OCI-LY7 (cell line): ENCODE data around the gene EML6. TPM values are rescaled to one million over a fixed set of nuclear protein-coding genes. Genes with fewer than 3 reads are reported as not detected.

Experiments used
- BruUV-seq: library from RNA; stranded (reverse); fragments of 400-500 nt; replicated peaks from 2 replicates; lab custom pipeline; 2021; lab: Mats Ljungman, UMichigan
- CTCF ChIA-PET: fragments of 300-600 bp; sonication (Branson Sonifier 250); formaldehyde crosslinking; loops from one replicate; lab custom pipeline; 2022; ENCODE audit warnings: antibody characterized with exemption; ENCODE audit not compliant: unreplicated experiment; lab: Charles Lee
- POLR2A ChIA-PET: fragments of 300-600 bp; sonication (Branson Sonifier 250); formaldehyde crosslinking; loops from one replicate; lab custom pipeline; 2022; ENCODE audit warnings: antibody characterized with exemption; lab: Charles Lee
- DNase-seq: peaks from one replicate; pipeline ENCODE4 v3.0.0-alpha.2; 2015; ENCODE audit warnings: low spot score
- H2AFZ ChIP-seq: fragments of 200-600 bp; sonication (generic), shearing (Covaris generic); 2 replicates; pipeline ENCODE4 v1.6.1; 2014; ENCODE audit warnings: mild to moderate bottlenecking, antibody characterized with exemption, low read length, moderate library complexity
- H3K27ac ChIP-seq: fragments of 200-600 bp; sonication (generic); 2 replicates; pipeline ENCODE4 v1.5.1; 2014; ENCODE audit warnings: mixed run types, low read depth, mild to moderate bottlenecking, moderate library complexity, low read length, inconsistent platforms; ENCODE audit not compliant: poor library complexity, severe bottlenecking
- H3K36me3 ChIP-seq: fragments of 200-600 bp; sonication (generic); 2 replicates; pipeline ENCODE4 v1.6.1; 2014; ENCODE audit warnings: mild to moderate bottlenecking, antibody characterized with exemption, low read length, moderate library complexity, mixed read lengths; ENCODE audit not compliant: insufficient read depth
- H3K4me1 ChIP-seq: fragments of 200-600 bp; sonication (generic); 2 replicates; pipeline ENCODE4 v1.5.1; 2014; ENCODE audit warnings: mild to moderate bottlenecking, low read length; ENCODE audit not compliant: insufficient read depth, poor library complexity, severe bottlenecking
- H3K4me2 ChIP-seq: fragments of 200-600 bp; sonication (generic); 2 replicates; pipeline ENCODE4 v1.6.1; 2014; ENCODE audit warnings: mild to moderate bottlenecking, low read length
- H3K4me3 ChIP-seq: fragments of 200-600 bp; sonication (generic); 2 replicates; pipeline ENCODE4 v1.5.1; 2014; ENCODE audit warnings: mild to moderate bottlenecking, low read depth, low read length; ENCODE audit not compliant: poor library complexity, severe bottlenecking
- H3K79me2 ChIP-seq: fragments of 200-600 bp; sonication (generic); 2 replicates; pipeline ENCODE4 v1.6.1; 2016; ENCODE audit warnings: low read depth, mild to moderate bottlenecking, low read length, moderate library complexity, mixed read lengths; ENCODE audit not compliant: insufficient read depth
- H3K9me2 ChIP-seq: fragments of 200-600 bp; sonication (generic); 2 replicates; pipeline ENCODE4 v1.6.1; 2016; ENCODE audit warnings: mild to moderate bottlenecking, low read length, mixed read lengths; ENCODE audit not compliant: insufficient read depth
- H3K9me3 ChIP-seq: fragments of 200-600 bp; sonication (generic); 2 replicates; pipeline ENCODE4 v1.6.1; 2014; ENCODE audit warnings: mild to moderate bottlenecking, mixed run types, low read length, mixed read lengths
- H4K20me1 ChIP-seq: fragments of 200-600 bp; sonication (generic); 2 replicates; pipeline ENCODE4 v1.6.1; 2014; ENCODE audit warnings: mild to moderate bottlenecking, antibody characterized with exemption, low read length, moderate library complexity, mixed read lengths; ENCODE audit not compliant: insufficient read depth
- CTCF ChIP-seq: fragments of 200-600 bp; sonication (generic); conservative IDR thresholded peaks from 2 replicates; pipeline ENCODE4 v1.5.1; 2014; ENCODE audit warnings: mild to moderate bottlenecking, antibody characterized with exemption, low read length, moderate library complexity, mixed read lengths
- EZH2phosphoT487 ChIP-seq: fragments of 200-600 bp; sonication (generic); IDR thresholded peaks from 2 replicates; pipeline ENCODE4 v1.6.1; 2018; ENCODE audit warnings: low read depth, borderline replicate concordance, mild to moderate bottlenecking, mixed run types, antibody characterized with exemption, low read length, moderate library complexity, mixed read lengths
- intact Hi-C: fragments of 100-400 bp; cut with micrococcal nuclease; formaldehyde crosslinking; loops from one replicate; pipeline ENCODE4 v1.10.0; 2022; ENCODE audit not compliant: unreplicated experiment
- total RNA-seq, 2 experiments: library from RNA; depleted of rRNA in 1 of 2; stranded (reverse); fragments of >200 nt in 1 of 2; shearing (Covaris generic) in 1 of 2; gene quantifications; 2 replicates each; pipeline ENCODE4 v1.2.3, GENCODE V29; 2014 to 2022

The EML6 gene
- total RNA-seq, 2 experiments from 2014 or later = 310 to 367 TPM

GRCh38 chr2:54815148-54815539, 91.7 kb downstream of the EML6 start:
- no peak for DNase-seq
- Histone ChIP-seq H3K4me3 (no peak overlapping the region), H3K27ac (no peak overlapping the region), H3K9me2 (no peaks in the 10 kb centered on the region), H3K4me2 (no peak overlapping the region), H3K4me1 (no peaks in the 10 kb centered on the region), H3K36me3 (peaks cover 100% of the 10 kb centered on the region), H4K20me1 (0 out of 2 replicates have a peak, but pooled peaks cover 4% of the 10 kb centered on the region), H2AFZ (no peak overlapping the region), H3K9me3 (no peaks in the 10 kb centered on the region), H3K79me2 (peaks cover 75% of the 10 kb centered on the region)
- ChIA-PET POLR2A (interaction anchor here (0.6 to 1.3 kb wide), 4 partner anchors 9 to 68 kb away, joined by 3 to 4 read pairs (median 4); no protein-coding TSS in a partner anchor), CTCF (interaction anchor here (0.6 kb wide), 2 partner anchors 91 to 230 kb away, joined by 4 to 8 read pairs; no protein-coding TSS in a partner anchor)
- intact Hi-C loops = no loop called here
- no TSS peak for BruUV-seq
- no peak for TF ChIP-seq EZH2phosphoT487

GRCh38 chr2:54818226-54818625, 94.8 kb downstream of the EML6 start:
- Histone ChIP-seq H3K4me1 (no peaks in the 10 kb centered on the region), H2AFZ (no peak overlapping the region), H3K79me2 (peaks cover 54% of the 10 kb centered on the region; the same call in 1 of the 2 replicates), H3K36me3 (peaks cover 98% of the 10 kb centered on the region), H3K9me3 (no peaks in the 10 kb centered on the region), H3K4me2 (no peak overlapping the region), H3K4me3 (no peak overlapping the region), H4K20me1 (no peaks in the 10 kb centered on the region), H3K9me2 (no peaks in the 10 kb centered on the region), H3K27ac (no peak overlapping the region)
- intact Hi-C loops = no loop called here
- ChIA-PET POLR2A (interaction anchor here (0.6 to 1.6 kb wide), 6 partner anchors 10 to 78 kb away, joined by 3 to 4 read pairs (median 4); no protein-coding TSS in a partner anchor), CTCF (no interaction called here)
- no TSS peak for BruUV-seq
- no peak for DNase-seq
- no peak for TF ChIP-seq EZH2phosphoT487
- TF ChIP-seq CTCF = no peak

- DNase-seq = no peak
- intact Hi-C loops = loop anchor here (2.0 kb wide), 1 partner anchor 14 kb away; no protein-coding TSS in a partner anchor
- H3K36me3 ChIP-seq = peaks cover 97% of the 10 kb centered on the region
- H4K20me1 ChIP-seq = no peaks in the 10 kb centered on the region
- H3K79me2 ChIP-seq = peaks cover 36% of the 10 kb centered on the region; the same call in 1 of the 2 replicates
- POLR2A ChIA-PET = interaction anchor here (0.7 to 1.3 kb wide), 2 partner anchors 37 to 448 kb away, joined by 4 to 5 read pairs; no protein-coding TSS in a partner anchor
- H3K4me1 ChIP-seq = no peaks in the 10 kb centered on the region
- H2AFZ ChIP-seq = no peak overlapping the region
- CTCF ChIA-PET = no interaction called here
- no peaks in the 10 kb centered on the region for H3K9me2 ChIP-seq
- no peak overlapping the region for H3K4me2 ChIP-seq
- TF ChIP-seq EZH2phosphoT487 = no peak
- TF ChIP-seq CTCF = no peak
- no peaks in the 10 kb centered on the region for H3K9me3 ChIP-seq
- BruUV-seq = no TSS peak
- no peak overlapping the region for H3K4me3 ChIP-seq
- H3K27ac ChIP-seq = no peak overlapping the region
Observed at GRCh38 chr2:54820558-54820957, 97.1 kb downstream of the EML6 start.
